ENCODE measurements around the gene P2RY4.
"Not testable (repeated sequence)": the region's sequence is repeated elsewhere in the genome, so short reads cannot be mapped to it uniquely, and the experiment has no call there.

Gene P2RY4

DNA sequence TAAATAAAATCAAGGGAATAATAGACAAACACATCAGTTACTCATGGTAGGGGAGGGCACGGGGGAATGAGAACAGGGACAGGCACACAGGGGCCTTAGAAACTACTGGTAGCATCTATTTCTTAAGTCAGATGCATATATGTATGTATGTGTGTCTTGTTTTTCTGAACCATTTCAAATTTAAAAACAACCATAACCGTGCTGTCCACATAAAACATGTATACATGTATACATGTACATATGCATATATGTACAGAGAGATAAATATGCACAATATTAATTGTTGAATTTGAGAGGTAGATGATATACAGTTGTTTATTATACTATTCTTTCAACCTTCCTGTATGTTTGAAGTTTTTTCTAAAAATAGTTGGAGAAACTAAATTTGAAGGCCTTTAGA, 33.3 kb downstream of the P2RY4 start:
- no peak for TF ChIP-seq CTCF (IDR thresholded peaks at IDR 0.05; ENCODE audit: low read depth, low read length)

DNA sequence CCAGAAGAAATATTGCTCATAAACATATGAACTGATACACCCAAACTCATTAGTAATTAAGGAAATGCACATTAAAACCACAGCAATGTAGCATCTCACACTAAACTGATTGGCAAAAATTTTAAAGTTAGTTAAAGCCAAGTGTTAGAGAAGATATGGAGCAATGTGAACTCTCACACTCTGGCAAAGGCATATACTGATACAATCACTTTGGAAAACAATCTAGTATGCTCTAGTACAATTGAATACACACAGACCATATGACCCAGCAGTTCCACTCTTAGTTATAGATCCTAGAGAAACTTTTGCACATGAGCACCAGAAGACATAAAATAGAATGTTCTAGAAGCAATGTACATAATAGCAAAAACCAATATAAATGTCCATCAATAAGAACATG, 34.0 kb downstream of the P2RY4 start:
- H3K4me3 ChIP-seq (replicated peaks in 1 of 2; ENCODE audit: low read depth in 2 of 2, low read length in 2 of 2) = no peak overlapping the region
- no peak for TF ChIP-seq CTCF (IDR thresholded peaks at IDR 0.05; ENCODE audit: low read depth, low read length)
- no peak for DNase-seq (ENCODE audit: low read depth in 2 of 2)

More for the DNA sequence above, 33.3 kb downstream of the P2RY4 start:
- no peak for DNase-seq (ENCODE audit: low read depth in 2 of 2)
- no peak overlapping the region for H3K4me3 ChIP-seq (replicated peaks in 1 of 2; ENCODE audit: low read depth in 2 of 2, low read length in 2 of 2)

- DNase-seq (ENCODE audit: low read depth in 2 of 2) = peak; percentile 22 to 23
- no peak for TF ChIP-seq CTCF (IDR thresholded peaks at IDR 0.05; ENCODE audit: low read depth, low read length)
- H3K4me3 ChIP-seq (replicated peaks in 1 of 2; ENCODE audit: low read depth in 2 of 2, low read length in 2 of 2) = no peak overlapping the region
Measured at GRCh38 chrX:70219938-70220764, 39.9 kb downstream of the P2RY4 start.

GRCh38 chrX:70209570-70209969, 50.4 kb downstream of the P2RY4 start:
- not testable (repeated sequence) for H3K4me3 ChIP-seq (replicated peaks in 1 of 2; ENCODE audit: low read depth in 2 of 2, low read length in 2 of 2); DNase-seq (ENCODE audit: low read depth in 2 of 2)

DNA sequence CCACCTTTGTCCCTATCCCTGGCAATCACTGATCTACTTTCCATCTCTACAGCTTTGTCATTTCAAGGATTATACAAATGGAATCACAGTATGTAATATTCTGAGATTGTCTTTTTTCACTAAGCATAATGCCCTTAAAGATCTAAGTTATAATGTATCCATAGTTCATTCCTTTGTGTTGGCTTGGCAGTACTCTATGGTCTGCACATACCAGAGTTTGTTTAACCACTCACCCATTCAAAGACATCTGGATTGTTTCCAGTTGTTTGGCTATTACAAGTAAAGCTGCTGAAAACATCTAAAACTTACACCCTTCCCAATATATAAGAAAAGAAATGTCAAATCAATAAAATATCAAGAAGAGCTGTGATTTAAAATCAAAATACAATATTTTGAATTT, 51.5 kb downstream of the P2RY4 start:
- no peak overlapping the region for H3K4me3 ChIP-seq (replicated peaks in 1 of 2; ENCODE audit: low read depth in 2 of 2, low read length in 2 of 2)
- peak; percentile 8 to 25 for DNase-seq (ENCODE audit: low read depth in 2 of 2)
- TF ChIP-seq CTCF (IDR thresholded peaks at IDR 0.05; ENCODE audit: low read depth, low read length) = no peak

All from cardiac fibroblast (primary cell).